ENCODE results near the gene DOCK2. TPM values are rescaled to one million over a fixed set of nuclear protein-coding genes. Genes with fewer than 3 reads are reported as not detected.

DOCK2 gene
- total RNA-seq, 5 donors from 2014 or later (not counting 1 experiment from before 2014, with no cell fraction given): 168 to 303 (median 197) TPM

DNA sequence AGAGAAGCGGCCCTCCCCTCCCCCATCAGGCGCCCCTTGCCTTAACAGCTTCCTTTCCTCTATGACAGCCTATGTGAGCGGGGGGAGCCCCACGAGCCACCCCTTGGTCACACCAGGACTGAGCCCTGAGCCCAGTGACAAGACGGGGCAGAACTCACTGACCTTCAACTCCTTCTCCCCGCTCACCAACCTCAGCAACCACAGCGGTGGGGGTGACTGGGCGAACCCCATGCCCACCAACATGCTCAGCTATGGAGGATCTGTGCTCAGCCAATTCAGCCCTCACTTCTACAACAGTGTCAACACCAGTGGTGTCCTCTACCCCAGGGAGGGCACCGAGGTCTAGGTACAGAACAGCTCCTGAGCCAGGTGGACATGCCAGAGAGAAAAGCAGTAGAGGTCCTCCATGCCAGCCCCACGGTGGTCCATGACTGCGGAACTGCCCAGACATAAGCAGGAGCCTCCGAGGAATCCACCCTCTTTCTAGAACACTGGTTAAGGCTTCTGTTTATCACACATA is 471.3 kb downstream of the DOCK2 start:
- DNase-seq (no peak), ATAC-seq (replicated peaks in 1 of 4) (no peak)
- 79% methylated on average over 12 of the region's 12 CpGs for WGBS (ENCODE audit: insufficient coverage)
- no peaks in the 10 kb centered on the region for H3K9me3 Mint-ChIP-seq
- ChIA-PET CTCF (interaction anchor here in 1 of 2 donors (0.6 kb wide), 1 partner anchor 160 kb away, joined by 3 read pairs; no protein-coding TSS in a partner anchor), POLR2A (no interaction called here)
- H3K36me3 Mint-ChIP-seq: no peaks in the 10 kb centered on the region
- H3K27me3 Mint-ChIP-seq: peaks cover 8 to 13% of the 10 kb centered on the region in 2 donors
- no peaks in the 10 kb centered on the region for H3K36me3 ChIP-seq (ENCODE audit: control insufficient read depth in 2 of 2, extremely low read depth in 1 of 2, insufficient read depth in 1 of 2, low read length in 1 of 2)
- no peaks in the 10 kb centered on the region for H3K4me1 ChIP-seq (ENCODE audit: control insufficient read depth in 1 of 2, extremely low read depth in 1 of 2, insufficient read depth in 2 of 2, low read length in 2 of 2)
- no peaks in the 10 kb centered on the region for H3K4me1 Mint-ChIP-seq
- no peaks in the 10 kb centered on the region for H3K9me3 ChIP-seq
- H3K27me3 ChIP-seq (replicated peaks in 1 of 2; ENCODE audit: control insufficient read depth in 2 of 2, extremely low read depth in 1 of 2, insufficient read depth in 2 of 2, low read length in 1 of 2): peaks cover 0 to 34% of the 10 kb centered on the region in 2 experiments
- no peak overlapping the region for H3K27ac Mint-ChIP-seq
- no peak overlapping the region for H3K4me3 Mint-ChIP-seq
- H3K27ac ChIP-seq (ENCODE audit: low read length): no peak overlapping the region
- H3K4me3 ChIP-seq (ENCODE audit: control insufficient read depth in 1 of 2, extremely low read depth in 1 of 2, low read length in 1 of 2): no peak overlapping the region

DNA sequence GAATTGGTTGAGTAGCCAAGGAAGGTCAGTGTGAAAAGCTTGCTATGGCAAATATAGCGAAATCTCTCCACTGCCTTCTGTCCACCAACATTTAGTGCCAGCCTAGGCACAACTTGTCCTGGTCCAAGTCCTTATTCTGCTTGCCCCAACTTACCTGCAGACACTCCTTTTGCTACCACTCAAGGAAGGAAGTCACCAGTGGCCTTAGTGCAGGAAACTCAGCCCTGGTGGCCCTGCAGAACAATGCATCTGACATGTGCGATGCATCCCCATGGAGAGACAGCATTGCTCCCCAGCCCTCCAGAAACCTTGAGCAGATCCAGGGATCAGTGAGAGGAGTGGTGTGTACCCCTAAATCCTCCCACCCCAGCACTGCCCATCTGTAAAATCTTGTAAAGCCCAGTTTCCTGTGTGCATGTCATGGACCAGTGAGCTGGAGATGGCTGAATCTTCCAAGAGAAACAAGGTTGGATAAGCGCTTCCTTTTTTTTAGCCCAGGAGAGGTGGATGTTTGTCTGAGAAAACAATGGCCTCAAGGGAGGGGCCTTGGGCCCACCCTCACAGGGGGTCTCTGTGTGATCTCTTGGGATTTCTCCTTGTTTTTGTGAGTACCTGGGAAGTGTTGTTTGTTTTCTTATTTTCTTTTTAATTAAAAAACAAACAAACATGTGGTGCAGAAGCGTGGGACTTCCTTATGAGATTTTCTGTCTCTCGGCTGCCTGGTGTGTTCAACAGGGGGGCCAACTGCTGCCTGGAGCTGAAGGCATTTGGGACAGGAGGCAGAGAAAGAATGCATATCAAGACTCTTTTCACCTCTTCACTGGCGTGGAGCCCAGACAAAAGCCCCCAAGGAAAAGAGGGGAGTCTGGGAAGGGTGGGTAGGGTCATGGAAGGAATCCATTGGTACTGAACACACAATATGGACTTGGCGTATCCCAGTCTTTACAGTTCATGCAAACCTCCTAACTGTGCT is 472.3 kb downstream of the DOCK2 start:
- DNase-seq: no peak

DNA sequence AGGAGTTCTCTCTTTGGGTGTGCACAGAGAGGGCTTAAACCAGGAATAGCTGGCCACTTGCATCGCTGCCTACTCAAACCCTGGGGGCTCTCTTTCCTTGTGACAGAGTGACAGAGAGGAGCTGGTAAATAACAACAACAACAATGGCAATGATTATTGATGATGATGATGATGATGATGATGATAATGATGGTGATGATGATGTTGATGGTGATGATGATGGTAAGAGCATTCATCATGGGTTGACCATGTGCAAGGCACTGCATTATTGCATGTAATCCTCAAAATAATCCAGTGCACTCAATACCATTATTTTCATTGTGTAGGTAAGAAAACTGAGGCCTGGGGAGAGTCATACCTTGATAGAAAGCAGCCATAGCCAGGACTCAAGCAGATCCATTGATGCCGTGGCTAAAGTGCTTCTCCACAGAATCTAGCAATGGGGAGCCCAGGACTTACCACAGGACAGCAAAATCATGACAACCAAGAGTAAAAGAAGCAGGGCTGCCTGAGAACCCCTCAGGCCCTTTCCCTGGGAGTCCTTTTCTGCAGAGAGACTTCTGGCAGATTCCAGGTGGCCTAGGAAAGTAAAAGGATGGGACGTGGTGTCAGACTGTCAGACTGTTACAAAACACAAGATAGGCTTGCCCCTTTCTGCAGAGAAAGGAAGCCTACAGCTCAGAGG is 473.5 kb downstream of the DOCK2 start:
- 49% methylated on average over 2 of the region's 3 CpGs for WGBS (ENCODE audit: insufficient coverage)
- POLR2A ChIA-PET: no interaction called here
- no peak overlapping the region for H3K4me3 ChIP-seq (ENCODE audit: control insufficient read depth in 1 of 2, extremely low read depth in 1 of 2, low read length in 1 of 2)

More for the DNA sequence above, 472.3 kb downstream of the DOCK2 start:
- H3K9me3 Mint-ChIP-seq: no peaks in the 10 kb centered on the region
- CTCF ChIA-PET: no interaction called here
- ATAC-seq (replicated peaks in 1 of 4): no peak
- H3K4me1 Mint-ChIP-seq: no peaks in the 10 kb centered on the region
- no peaks in the 10 kb centered on the region for H3K9me3 ChIP-seq
- peaks cover 8 to 9% of the 10 kb centered on the region in 2 donors for H3K27me3 Mint-ChIP-seq
- no peaks in the 10 kb centered on the region for H3K4me1 ChIP-seq (ENCODE audit: control insufficient read depth in 1 of 2, extremely low read depth in 1 of 2, insufficient read depth in 2 of 2, low read length in 2 of 2)
- POLR2A ChIA-PET: no interaction called here
- no peak overlapping the region for H3K4me3 ChIP-seq (ENCODE audit: control insufficient read depth in 1 of 2, extremely low read depth in 1 of 2, low read length in 1 of 2)
- peaks cover 0 to 32% of the 10 kb centered on the region in 2 experiments for H3K27me3 ChIP-seq (replicated peaks in 1 of 2; ENCODE audit: control insufficient read depth in 2 of 2, extremely low read depth in 1 of 2, insufficient read depth in 2 of 2, low read length in 1 of 2)
- no peak overlapping the region for H3K4me3 Mint-ChIP-seq
- no peaks in the 10 kb centered on the region for H3K36me3 Mint-ChIP-seq
- H3K36me3 ChIP-seq (ENCODE audit: control insufficient read depth in 2 of 2, extremely low read depth in 1 of 2, insufficient read depth in 1 of 2, low read length in 1 of 2): no peaks in the 10 kb centered on the region
- 72% methylated on average over 2 of the region's 7 CpGs for WGBS (ENCODE audit: insufficient coverage)
- H3K27ac ChIP-seq (ENCODE audit: low read length): no peak overlapping the region
- H3K27ac Mint-ChIP-seq: no peak overlapping the region

GRCh38 chr5:170111088-170111785 is 474.2 kb downstream of the DOCK2 start:
- Histone ChIP-seq H3K27me3 (replicated peaks in 1 of 2; ENCODE audit: control insufficient read depth in 2 of 2, extremely low read depth in 1 of 2, insufficient read depth in 2 of 2, low read length in 1 of 2) (peaks cover 0 to 19% of the 10 kb centered on the region in 2 experiments), H3K4me1 (ENCODE audit: control insufficient read depth in 1 of 2, extremely low read depth in 1 of 2, insufficient read depth in 2 of 2, low read length in 2 of 2) (no peaks in the 10 kb centered on the region), H3K27ac (ENCODE audit: low read length) (no peak overlapping the region), H3K9me3 (no peaks in the 10 kb centered on the region), H3K36me3 (ENCODE audit: control insufficient read depth in 2 of 2, extremely low read depth in 1 of 2, insufficient read depth in 1 of 2, low read length in 1 of 2) (no peaks in the 10 kb centered on the region), H3K4me3 (ENCODE audit: control insufficient read depth in 1 of 2, extremely low read depth in 1 of 2, low read length in 1 of 2) (no peak overlapping the region)
- H3K4me1 Mint-ChIP-seq: no peaks in the 10 kb centered on the region
- H3K27me3 Mint-ChIP-seq: peaks cover 7 to 8% of the 10 kb centered on the region in 2 donors
- 71% methylated on average over 5 of the region's 8 CpGs for WGBS (ENCODE audit: insufficient coverage)
- DNase-seq (no peak), ATAC-seq (replicated peaks in 1 of 4) (no peak)
- no peaks in the 10 kb centered on the region for H3K36me3 Mint-ChIP-seq
- POLR2A ChIA-PET: no interaction called here
- CTCF ChIA-PET: no interaction called here
- no peak overlapping the region for H3K27ac Mint-ChIP-seq
- H3K4me3 Mint-ChIP-seq: no peak overlapping the region
- no peaks in the 10 kb centered on the region for H3K9me3 Mint-ChIP-seq

More for the DNA sequence above, 473.5 kb downstream of the DOCK2 start:
- no peaks in the 10 kb centered on the region for H3K4me1 Mint-ChIP-seq
- H3K9me3 Mint-ChIP-seq: no peaks in the 10 kb centered on the region
- no peak overlapping the region for H3K4me3 Mint-ChIP-seq
- no peaks in the 10 kb centered on the region for H3K36me3 Mint-ChIP-seq
- CTCF ChIA-PET: no interaction called here
- H3K27ac Mint-ChIP-seq: no peak overlapping the region
- no peak for DNase-seq
- H3K9me3 ChIP-seq: no peaks in the 10 kb centered on the region
- no peaks in the 10 kb centered on the region for H3K36me3 ChIP-seq (ENCODE audit: control insufficient read depth in 2 of 2, extremely low read depth in 1 of 2, insufficient read depth in 1 of 2, low read length in 1 of 2)
- no peak overlapping the region for H3K27ac ChIP-seq (ENCODE audit: low read length)
- peaks cover 0 to 26% of the 10 kb centered on the region in 2 experiments for H3K27me3 ChIP-seq (replicated peaks in 1 of 2; ENCODE audit: control insufficient read depth in 2 of 2, extremely low read depth in 1 of 2, insufficient read depth in 2 of 2, low read length in 1 of 2)
- no peak for ATAC-seq (replicated peaks in 1 of 4)
- no peaks in the 10 kb centered on the region for H3K4me1 ChIP-seq (ENCODE audit: control insufficient read depth in 1 of 2, extremely low read depth in 1 of 2, insufficient read depth in 2 of 2, low read length in 2 of 2)
- peaks cover 8% of the 10 kb centered on the region in 2 donors for H3K27me3 Mint-ChIP-seq

DNA sequence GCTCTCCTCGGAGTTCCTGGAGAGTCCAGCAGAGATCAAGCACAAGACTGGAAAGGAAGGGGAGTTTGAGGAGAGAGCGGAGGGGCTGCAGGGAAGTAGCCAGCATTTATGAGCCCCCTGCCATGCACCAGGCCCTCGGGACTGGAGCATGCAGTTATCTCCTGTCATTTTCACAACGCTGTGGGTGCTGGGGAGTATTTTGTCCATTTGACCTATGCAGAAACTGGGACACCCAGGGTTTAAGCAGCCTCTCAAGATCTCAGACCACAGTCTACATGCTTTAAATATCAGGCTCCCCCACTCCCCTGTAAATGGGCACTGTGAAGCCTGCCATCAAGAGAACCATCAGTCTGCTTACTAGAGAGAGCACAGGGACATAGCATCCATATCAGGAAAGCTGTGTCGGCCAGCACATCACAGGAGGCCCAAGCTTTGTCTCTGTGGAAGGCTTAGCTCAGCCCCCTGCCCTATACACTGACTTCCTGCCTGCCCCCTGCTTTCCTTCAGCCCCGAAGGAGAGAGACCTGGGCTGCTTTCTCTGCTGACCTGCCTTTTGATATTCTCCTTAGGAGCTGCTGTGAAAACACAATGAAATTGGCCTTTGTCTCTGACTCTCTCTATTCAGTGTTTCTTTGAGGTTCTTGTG is 475.9 kb downstream of the DOCK2 start:
- H3K4me1 ChIP-seq (ENCODE audit: control insufficient read depth in 1 of 2, extremely low read depth in 1 of 2, insufficient read depth in 2 of 2, low read length in 2 of 2): no peaks in the 10 kb centered on the region
- H3K4me3 ChIP-seq (ENCODE audit: control insufficient read depth in 1 of 2, extremely low read depth in 1 of 2, low read length in 1 of 2): no peak overlapping the region
- no peaks in the 10 kb centered on the region for H3K36me3 ChIP-seq (ENCODE audit: control insufficient read depth in 2 of 2, extremely low read depth in 1 of 2, insufficient read depth in 1 of 2, low read length in 1 of 2)
- peaks cover 0 to 13% of the 10 kb centered on the region in 2 experiments for H3K27me3 ChIP-seq (replicated peaks in 1 of 2; ENCODE audit: control insufficient read depth in 2 of 2, extremely low read depth in 1 of 2, insufficient read depth in 2 of 2, low read length in 1 of 2)
- DNase-seq: no peak
- H3K9me3 Mint-ChIP-seq: no peaks in the 10 kb centered on the region
- H3K27ac Mint-ChIP-seq: no peak overlapping the region
- ChIA-PET CTCF (no interaction called here), POLR2A (no interaction called here)
- no peak overlapping the region for H3K27ac ChIP-seq (ENCODE audit: low read length)
- no peak overlapping the region for H3K4me3 Mint-ChIP-seq
- ATAC-seq (replicated peaks in 1 of 4): no peak
- peaks cover 4 to 6% of the 10 kb centered on the region in 2 donors for H3K27me3 Mint-ChIP-seq
- H3K4me1 Mint-ChIP-seq: no peaks in the 10 kb centered on the region
- H3K36me3 Mint-ChIP-seq: no peaks in the 10 kb centered on the region
- WGBS (ENCODE audit: insufficient coverage): 78% methylated on average over 4 of the region's 6 CpGs
- no peaks in the 10 kb centered on the region for H3K9me3 ChIP-seq

DNA sequence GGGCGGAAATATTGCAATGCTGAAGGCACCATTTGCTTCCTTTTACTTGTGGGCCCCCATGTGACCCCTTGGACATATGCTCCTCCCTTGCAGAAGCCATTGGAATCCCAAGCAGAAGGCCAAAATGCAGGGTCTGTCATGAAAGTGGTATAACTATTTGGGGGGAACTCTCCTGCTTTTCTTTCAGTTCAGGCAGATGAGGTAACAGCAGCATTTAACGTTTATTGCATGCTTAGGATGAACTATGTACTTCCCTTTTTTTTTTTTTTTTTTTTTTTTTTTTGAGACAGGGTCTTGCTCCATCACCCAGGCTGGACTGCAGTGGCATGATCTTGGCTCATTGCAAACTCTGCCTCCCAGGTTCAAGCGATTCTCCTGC is 476.4 kb downstream of the DOCK2 start:
- Histone ChIP-seq H3K27me3 (replicated peaks in 1 of 2; ENCODE audit: control insufficient read depth in 2 of 2, extremely low read depth in 1 of 2, insufficient read depth in 2 of 2, low read length in 1 of 2) (peaks cover 0 to 9% of the 10 kb centered on the region in 2 experiments), H3K4me1 (ENCODE audit: control insufficient read depth in 1 of 2, extremely low read depth in 1 of 2, insufficient read depth in 2 of 2, low read length in 2 of 2) (no peaks in the 10 kb centered on the region), H3K4me3 (ENCODE audit: control insufficient read depth in 1 of 2, extremely low read depth in 1 of 2, low read length in 1 of 2) (no peak overlapping the region), H3K9me3 (no peaks in the 10 kb centered on the region), H3K36me3 (ENCODE audit: control insufficient read depth in 2 of 2, extremely low read depth in 1 of 2, insufficient read depth in 1 of 2, low read length in 1 of 2) (no peaks in the 10 kb centered on the region), H3K27ac (ENCODE audit: low read length) (no peak overlapping the region)
- Mint-ChIP-seq H3K4me1 (no peaks in the 10 kb centered on the region), H3K4me3 (no peak overlapping the region), H3K27me3 (peaks cover 4 to 6% of the 10 kb centered on the region in 2 donors), H3K36me3 (no peaks in the 10 kb centered on the region), H3K9me3 (no peaks in the 10 kb centered on the region), H3K27ac (no peak overlapping the region)
- ChIA-PET POLR2A (no interaction called here), CTCF (interaction anchor here in 1 of 2 donors (0.6 kb wide), 1 partner anchor 112 kb away, joined by 6 read pairs; no protein-coding TSS in a partner anchor)
- DNase-seq (no peak), ATAC-seq (replicated peaks in 1 of 4) (no peak)
- 67% methylated on average over 3 of the region's 3 CpGs for WGBS (ENCODE audit: insufficient coverage)
